Urinary bladder (tissue), 4 donors: ENCODE data around the gene DEGS2. TPM values are rescaled to one million over a fixed set of nuclear protein-coding genes. Genes with fewer than 3 reads are reported as not detected.
"Not testable (repeated sequence)": the region's sequence is repeated elsewhere in the genome, so short reads cannot be mapped to it uniquely, and the experiment has no call there.

Source experiments
- DNase-seq: peaks from one replicate; pipeline ENCODE4 v3.0.0-alpha.2; 2015; ENCODE audit errors: extremely low spot score
- H3K27ac ChIP-seq: one replicate; pipeline ENCODE4 v1.5.1; 2013; ENCODE audit warnings: low read depth, mild to moderate bottlenecking, moderate library complexity
- H3K36me3 ChIP-seq: one replicate; pipeline ENCODE4 v1.6.1; 2013; ENCODE audit warnings: mild to moderate bottlenecking, moderate library complexity; ENCODE audit not compliant: insufficient read depth
- H3K4me1 ChIP-seq: one replicate; pipeline ENCODE4 v1.6.1; 2013; ENCODE audit warnings: mild to moderate bottlenecking, moderate library complexity; ENCODE audit not compliant: insufficient read depth
- H3K4me3 ChIP-seq: one replicate; pipeline ENCODE4 v1.5.1; 2013; ENCODE audit warnings: low read depth, low read length
- WGBS: extraction: QIAGEN DNeasy Blood & Tissue Kit; methylation state at CpG from one replicate; pipeline ENCODE4 v1.1.7; 2013; 5-methylcytosine and 5-hydroxymethylcytosine counted together
- polyA plus RNA-seq: library from polyadenylated mRNA; stranded (reverse); fragments of 200-250 nt; gene quantifications from one replicate; pipeline ENCODE4 v1.2.3, GENCODE V29; 2013
- total RNA-seq: library from RNA; depleted of rRNA; stranded (reverse); fragments of >200 nt; gene quantifications from one replicate; pipeline ENCODE4 v1.2.3, GENCODE V29; 2014
- donor health status: healthy with polysubstance abuse.
- donor health status: healthy.

The DEGS2 gene
- total and polyA plus RNA-seq, 2 donors: 6.2 to 6.5 TPM

DNA sequence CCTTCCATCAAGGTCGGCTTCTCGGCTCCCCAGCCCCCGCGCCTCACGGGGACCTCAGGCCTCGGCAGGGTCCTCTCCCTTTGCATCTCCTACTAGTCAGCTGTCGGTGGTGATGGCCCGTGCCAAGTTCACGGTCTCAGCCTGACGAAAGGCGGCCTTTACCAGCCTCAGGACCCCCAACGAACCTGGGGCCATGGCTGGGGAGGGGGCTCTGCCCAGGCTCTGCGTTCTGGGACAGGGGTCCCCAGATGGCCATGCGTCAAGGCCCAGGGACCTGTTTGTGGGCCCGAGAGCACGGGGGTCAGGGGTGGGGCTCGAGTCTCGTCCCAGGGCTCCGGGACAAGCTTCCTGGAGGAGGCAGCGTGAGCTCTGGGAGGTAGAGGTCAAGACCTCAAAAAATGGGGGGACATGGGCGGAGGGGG lies 32.8 kb upstream of the DEGS2 start:
- Histone ChIP-seq H3K4me1 (no peaks in the 10 kb centered on the region), H3K27ac (peak overlapping the region; percentile 84), H3K36me3 (no peaks in the 10 kb centered on the region), H3K4me3 (peak overlapping the region; percentile 17)
- DNase-seq: no peak
- 61% methylated on average over 21 of the region's 21 CpGs for WGBS

- DNase-seq: no peak
- no peaks in the 10 kb centered on the region for H3K4me1 ChIP-seq
- no peak overlapping the region for H3K4me3 ChIP-seq
- no peaks in the 10 kb centered on the region for H3K36me3 ChIP-seq
- H3K27ac ChIP-seq: no peak overlapping the region
- 75% methylated on average over 14 of the region's 14 CpGs for WGBS
These were observed 32.3 kb upstream of the DEGS2 start for GRCh38 chr14:100191584-100192249.

- no peak overlapping the region for H3K4me3 ChIP-seq
- no peak overlapping the region for H3K27ac ChIP-seq
- 96% methylated on average over 1 of the region's 1 CpG for WGBS
- no peaks in the 10 kb centered on the region for H3K4me1 ChIP-seq
- H3K36me3 ChIP-seq: no peaks in the 10 kb centered on the region
- no peak for DNase-seq
These were observed 30.7 kb upstream of the DEGS2 start for GRCh38 chr14:100190126-100190525.

- Histone ChIP-seq H3K36me3 (no peaks in the 10 kb centered on the region), H3K27ac (no peak overlapping the region), H3K4me3 (no peak overlapping the region), H3K4me1 (no peaks in the 10 kb centered on the region)
- no peak for DNase-seq
- 93% methylated on average over 12 of the region's 12 CpGs for WGBS
These were observed 29.1 kb upstream of the DEGS2 start for GRCh38 chr14:100188392-100189030.

DNA sequence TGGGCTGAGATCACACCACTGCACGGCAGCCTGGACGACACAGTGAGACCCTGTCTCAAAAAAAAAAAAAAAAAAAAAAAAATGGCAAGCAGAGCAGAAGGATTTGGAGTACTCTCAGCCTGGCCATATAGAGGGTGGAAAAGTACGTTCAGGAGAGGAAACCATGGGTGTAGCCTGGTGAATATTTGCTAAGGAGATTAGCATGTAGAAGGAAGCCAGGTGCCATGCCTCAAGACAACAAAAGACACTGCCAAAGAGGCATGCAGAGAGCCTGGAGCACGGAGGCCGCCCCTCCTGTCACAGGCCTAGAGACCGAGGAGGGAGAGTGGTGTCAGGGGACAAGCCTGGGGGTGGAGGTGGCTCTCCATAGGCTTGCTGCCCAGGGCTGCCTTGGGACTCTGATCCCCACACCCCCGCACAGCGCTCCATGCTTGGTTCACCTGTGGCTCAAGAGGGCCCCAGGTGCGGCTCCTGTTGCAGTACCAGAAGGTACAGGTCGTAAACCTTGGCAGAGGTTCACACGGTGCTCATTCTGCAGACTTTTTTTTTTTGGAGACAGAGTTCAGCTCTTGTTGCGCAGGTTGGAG lies 27.9 kb upstream of the DEGS2 start:
- no peak overlapping the region for H3K4me3 ChIP-seq
- no peak for DNase-seq
- H3K4me1 ChIP-seq: no peaks in the 10 kb centered on the region
- no peaks in the 10 kb centered on the region for H3K36me3 ChIP-seq
- WGBS: 84% methylated on average over 12 of the region's 12 CpGs
- H3K27ac ChIP-seq: no peak overlapping the region

DNA sequence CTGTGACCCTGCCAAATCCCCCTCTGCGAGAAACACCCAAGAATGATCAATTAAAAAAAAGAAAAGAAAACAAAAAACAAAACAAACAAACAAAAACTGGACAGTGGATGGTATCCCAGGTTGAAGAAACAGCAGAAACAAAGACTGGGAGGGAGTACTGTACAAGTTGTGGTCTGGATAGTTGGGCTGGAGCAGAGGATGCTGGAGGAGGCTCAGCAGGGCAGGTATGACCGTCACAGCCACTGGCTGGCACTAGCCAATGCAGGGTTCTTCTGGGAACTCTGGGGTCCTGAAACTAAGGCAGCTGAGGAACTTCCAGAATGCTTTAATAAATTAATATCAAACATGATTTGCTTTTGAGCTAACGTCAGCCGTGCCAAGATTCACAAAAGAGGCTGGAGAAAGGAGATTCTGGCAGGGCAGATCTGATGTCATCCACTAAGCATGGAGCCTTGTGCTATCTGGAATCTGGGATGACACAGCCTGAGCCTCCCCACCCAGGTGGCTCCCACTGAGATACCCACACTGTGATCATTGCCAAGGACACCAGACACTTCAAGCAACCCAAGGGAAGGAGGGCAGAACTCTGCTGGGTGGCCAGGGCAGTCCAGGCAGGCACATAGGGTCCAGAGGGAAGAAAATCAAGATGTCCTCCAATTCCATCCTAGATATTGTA lies 22.6 kb upstream of the DEGS2 start:
- H3K4me3 ChIP-seq, H3K4me1 ChIP-seq, DNase-seq, H3K27ac ChIP-seq, H3K36me3 ChIP-seq: not testable (repeated sequence)
- WGBS: 67% methylated on average over 3 of the region's 4 CpGs

- 94% methylated on average over 28 of the region's 30 CpGs for WGBS
- H3K4me1 ChIP-seq, H3K36me3 ChIP-seq, H3K4me3 ChIP-seq, H3K27ac ChIP-seq, DNase-seq: not testable (repeated sequence)
These were observed 21.2 kb upstream of the DEGS2 start for GRCh38 chr14:100180671-100181070.

- Histone ChIP-seq H3K27ac (no peak overlapping the region), H3K4me3 (no peak overlapping the region), H3K36me3 (no peaks in the 10 kb centered on the region), H3K4me1 (no peaks in the 10 kb centered on the region)
- no peak for DNase-seq
- WGBS: 95% methylated on average over 7 of the region's 7 CpGs
These were observed 19.2 kb upstream of the DEGS2 start for GRCh38 chr14:100178691-100179090.

GRCh38 chr14:100176811-100177327 lies 17.4 kb upstream of the DEGS2 start:
- H3K4me3 ChIP-seq: no peak overlapping the region
- H3K27ac ChIP-seq: no peak overlapping the region
- WGBS: 92% methylated on average over 14 of the region's 14 CpGs
- no peak for DNase-seq
- H3K4me1 ChIP-seq: no peaks in the 10 kb centered on the region
- no peaks in the 10 kb centered on the region for H3K36me3 ChIP-seq

DNA sequence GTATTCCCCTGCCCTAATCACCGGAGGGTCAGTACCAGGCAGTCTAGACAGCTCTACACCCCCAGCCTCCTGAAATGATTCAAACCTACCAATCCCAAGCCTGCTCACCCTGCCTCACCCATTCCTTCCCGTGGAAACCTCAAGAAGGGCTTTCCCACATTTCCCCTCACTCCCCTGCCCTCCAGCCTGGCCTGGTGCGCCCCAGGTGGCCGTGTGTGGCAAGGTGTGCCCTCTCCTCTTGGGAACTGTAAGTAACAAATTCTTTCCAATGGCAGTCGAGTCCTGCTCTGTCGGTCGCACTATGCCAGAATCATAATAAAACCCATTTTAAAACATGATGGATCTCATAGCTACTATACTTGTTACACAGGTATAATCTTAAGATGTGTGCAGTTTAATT lies 13.9 kb upstream of the DEGS2 start:
- WGBS: 72% methylated on average over 7 of the region's 7 CpGs
- Histone ChIP-seq H3K36me3 (no peaks in the 10 kb centered on the region), H3K27ac (no peak overlapping the region), H3K4me3 (no peak overlapping the region), H3K4me1 (no peaks in the 10 kb centered on the region)
- no peak for DNase-seq

DNA sequence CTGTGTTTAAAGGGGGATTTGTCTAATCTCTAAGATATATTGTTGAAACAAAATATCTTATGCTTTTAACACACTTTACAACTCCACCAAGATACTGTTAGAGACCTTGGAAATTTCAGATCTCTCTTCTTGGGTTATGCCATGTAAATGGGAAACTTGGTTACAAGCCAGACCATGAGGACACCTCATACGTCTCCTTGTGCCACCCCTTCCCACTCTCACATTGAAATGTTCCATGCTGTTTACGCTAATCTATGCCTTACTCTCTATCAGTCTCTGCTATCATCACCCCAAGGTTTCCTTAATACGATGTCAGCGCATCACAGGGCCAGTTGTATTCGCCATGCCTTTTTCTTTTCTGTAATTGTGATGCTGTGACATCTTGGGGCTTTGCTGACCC lies 13.4 kb upstream of the DEGS2 start:
- no peaks in the 10 kb centered on the region for H3K36me3 ChIP-seq
- WGBS: 80% methylated on average over 5 of the region's 5 CpGs
- H3K4me3 ChIP-seq: no peak overlapping the region
- H3K4me1 ChIP-seq: no peaks in the 10 kb centered on the region
- no peak overlapping the region for H3K27ac ChIP-seq
- no peak for DNase-seq

GRCh38 chr14:100170880-100171279 lies 11.4 kb upstream of the DEGS2 start:
- WGBS: 92% methylated on average over 2 of the region's 2 CpGs
- Histone ChIP-seq H3K4me1 (no peaks in the 10 kb centered on the region), H3K4me3 (no peak overlapping the region), H3K27ac (no peak overlapping the region), H3K36me3 (no peaks in the 10 kb centered on the region)
- DNase-seq: no peak

DNA sequence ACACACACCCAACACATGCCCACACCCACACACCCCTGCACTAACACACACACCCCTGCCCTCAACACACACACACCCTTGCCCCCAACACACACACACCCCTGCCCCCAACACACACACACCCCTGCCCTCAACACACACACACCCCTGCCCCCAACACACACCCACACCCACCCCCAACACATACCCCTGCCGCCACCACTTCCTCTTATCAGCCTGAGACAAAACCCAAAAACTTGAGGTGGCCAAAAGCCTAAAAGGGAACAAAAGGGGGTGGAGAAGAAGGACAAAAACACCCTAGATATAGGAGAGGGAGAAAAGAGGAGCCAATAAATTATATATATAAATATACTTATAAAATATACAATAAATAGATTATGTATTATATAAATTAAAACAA lies 9.1 kb upstream of the DEGS2 start:
- WGBS: 79% methylated on average over 1 of the region's 1 CpG
- no peak for DNase-seq
- Histone ChIP-seq H3K4me1 (no peaks in the 10 kb centered on the region), H3K36me3 (no peaks in the 10 kb centered on the region), H3K4me3 (no peak overlapping the region), H3K27ac (no peak overlapping the region)
